HG03558 (cell line): ENCODE results near the gene SERINC3.
A peak's percentile ranks its signal among the peaks of the same experiment; 100 is the strongest.
"Not testable (repeated sequence)": the region's sequence is repeated elsewhere in the genome, so short reads cannot be mapped to it uniquely, and the experiment has no call there.

Experiments
- ATAC-seq: cut with Tn5 transposase; IDR thresholded peaks from one replicate; pipeline ENCODE4 v1.9.1; 2021; ENCODE audit warnings: moderate number of reproducible peaks; ENCODE audit not compliant: unreplicated experiment; ENCODE audit errors: extremely low read depth

Gene SERINC3

GRCh38 chr20:44521484-44522481 lies at the start of gene SERINC3:
Gene SERINC3, minus strand, starts transcription at chr20:44522070. Its CDS starts 119 bp downstream, at chr20:44521951.
- peak; percentile 80 for ATAC-seq

- no peak for ATAC-seq
Measured at GRCh38 chr20:44571362-44571988, 49.6 kb upstream of the SERINC3 start.

- no peak for ATAC-seq
Measured at GRCh38 chr20:44570367-44570766, 48.5 kb upstream of the SERINC3 start.

GRCh38 chr20:44566811-44567210 lies 44.9 kb upstream of the SERINC3 start:
- no peak for ATAC-seq

GRCh38 chr20:44566018-44566417 lies 44.1 kb upstream of the SERINC3 start:
- ATAC-seq = no peak

GRCh38 chr20:44561876-44562275 lies 40.0 kb upstream of the SERINC3 start:
- no peak for ATAC-seq

GRCh38 chr20:44560818-44561217 lies 38.9 kb upstream of the SERINC3 start:
- ATAC-seq = not testable (repeated sequence)

GRCh38 chr20:44560229-44560628 lies 38.4 kb upstream of the SERINC3 start:
- no peak for ATAC-seq

- ATAC-seq = no peak
Measured at GRCh38 chr20:44559302-44559701, 37.4 kb upstream of the SERINC3 start.

GRCh38 chr20:44552950-44553908 lies 31.4 kb upstream of the SERINC3 start:
- no peak for ATAC-seq

- no peak for ATAC-seq
Measured at GRCh38 chr20:44552568-44552949, 30.7 kb upstream of the SERINC3 start.

GRCh38 chr20:44552050-44552449 lies 30.2 kb upstream of the SERINC3 start:
- ATAC-seq = no peak

GRCh38 chr20:44549123-44549522 lies 27.3 kb upstream of the SERINC3 start:
- ATAC-seq = no peak

- ATAC-seq = no peak
Measured at GRCh38 chr20:44547419-44547818, 25.5 kb upstream of the SERINC3 start.

GRCh38 chr20:44544263-44544662 lies 22.4 kb upstream of the SERINC3 start:
- ATAC-seq = no peak

- no peak for ATAC-seq
Measured at GRCh38 chr20:44543358-44543757, 21.5 kb upstream of the SERINC3 start.

- no peak for ATAC-seq
Measured at GRCh38 chr20:44542890-44543289, 21.0 kb upstream of the SERINC3 start.

- no peak for ATAC-seq
Measured at GRCh38 chr20:44541992-44542391, 20.1 kb upstream of the SERINC3 start.

GRCh38 chr20:44540834-44541233 lies 19.0 kb upstream of the SERINC3 start:
- no peak for ATAC-seq

- no peak for ATAC-seq
Measured at GRCh38 chr20:44537993-44538392, 16.1 kb upstream of the SERINC3 start.
